Activated effector memory CD4-positive, alpha-beta T cell treated with anti-CD3 and anti-CD28 coated beads, Interleukin-2, amount 50 U/mL, for 16 hours (primary cell): ENCODE results near the gene AK9.
A peak's percentile ranks its signal among the peaks of the same experiment; 100 is the strongest.
"Not testable (repeated sequence)": the region's sequence is repeated elsewhere in the genome, so short reads cannot be mapped to it uniquely, and the experiment has no call there.

Source experiments
- DNase-seq: peaks from one replicate; pipeline ENCODE4 v3.0.0-alpha.2; 2020

The AK9 gene

GRCh38 chr6:109478222-109478805 lies 212.7 kb downstream of the AK9 start:
- no peak for DNase-seq

GRCh38 chr6:109477725-109478124 lies 213.3 kb downstream of the AK9 start:
- no peak for DNase-seq

GRCh38 chr6:109477184-109477583 lies 213.8 kb downstream of the AK9 start:
- no peak for DNase-seq

GRCh38 chr6:109475625-109476024 lies 215.4 kb downstream of the AK9 start:
- no peak for DNase-seq

- DNase-seq = no peak
These were observed 216.0 kb downstream of the AK9 start for GRCh38 chr6:109474995-109475394.

- no peak for DNase-seq
These were observed 217.9 kb downstream of the AK9 start for GRCh38 chr6:109473120-109473519.

- no peak for DNase-seq
These were observed 218.6 kb downstream of the AK9 start for GRCh38 chr6:109472132-109472995.

- no peak for DNase-seq
These were observed 219.7 kb downstream of the AK9 start for GRCh38 chr6:109471105-109471810.

- no peak for DNase-seq
These were observed 221.3 kb downstream of the AK9 start for GRCh38 chr6:109469591-109470189.

GRCh38 chr6:109467696-109468095 lies 223.3 kb downstream of the AK9 start:
- no peak for DNase-seq

GRCh38 chr6:109466212-109466923 lies 224.6 kb downstream of the AK9 start:
- no peak for DNase-seq

- DNase-seq = no peak
These were observed 225.2 kb downstream of the AK9 start for GRCh38 chr6:109465772-109466171.

- DNase-seq = no peak
These were observed 229.1 kb downstream of the AK9 start for GRCh38 chr6:109461733-109462526.

GRCh38 chr6:109461205-109461604 lies 229.8 kb downstream of the AK9 start:
- not testable (repeated sequence) for DNase-seq

- DNase-seq = no peak
These were observed 230.7 kb downstream of the AK9 start for GRCh38 chr6:109460161-109460829.

GRCh38 chr6:109458774-109459531 lies 232.0 kb downstream of the AK9 start:
- peak; percentile 74 for DNase-seq

GRCh38 chr6:109457562-109457996 lies 233.4 kb downstream of the AK9 start:
- no peak for DNase-seq

GRCh38 chr6:109456710-109457561 lies 234.1 kb downstream of the AK9 start:
- DNase-seq = no peak

- no peak for DNase-seq
These were observed 234.9 kb downstream of the AK9 start for GRCh38 chr6:109456111-109456583.
